Forelimb muscle (tissue), 1 donor: ENCODE data around the gene WSCD2. TPM values are rescaled to one million over a fixed set of nuclear protein-coding genes. Genes with fewer than 3 reads are reported as not detected.

Experiments
- DNase-seq: peaks from one replicate; pipeline ENCODE4 v3.0.0-alpha.2; 2013; ENCODE audit warnings: low read depth
- polyA plus RNA-seq: library from polyadenylated mRNA; unstranded; fragments of 120-200 nt; gene quantifications from one replicate; pipeline ENCODE4 v1.2.1, GENCODE V29; 2013; ENCODE audit not compliant: insufficient read length

The WSCD2 gene
- 1.9 TPM for polyA plus RNA-seq

GRCh38 chr12:108129017-108129812 lies at the start of gene WSCD2:
TSS of gene WSCD2 (plus strand) at chr12:108129288. CDS start at chr12:108195833, 66,545 bp downstream.
- no peak for DNase-seq

DNA sequence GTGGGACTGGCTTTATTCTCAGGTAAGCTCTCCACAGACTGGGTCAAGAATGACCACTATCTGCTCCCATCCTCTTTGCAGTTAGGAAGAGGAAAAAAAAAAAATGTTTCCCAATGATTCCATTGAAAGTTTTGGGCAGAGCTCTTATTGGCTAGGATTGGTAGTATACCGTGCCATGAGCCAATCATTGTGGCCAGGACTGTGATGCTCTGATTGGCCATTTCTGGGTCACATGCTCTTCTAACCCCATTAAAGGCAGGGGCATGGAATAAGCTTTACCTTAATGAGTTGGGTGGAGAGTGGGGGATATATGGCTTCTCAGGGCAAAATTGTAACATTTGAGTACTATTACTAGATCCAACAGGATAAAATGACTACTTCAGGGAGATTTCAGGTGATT lies 49.4 kb upstream of the WSCD2 start:
- DNase-seq: no peak

DNA sequence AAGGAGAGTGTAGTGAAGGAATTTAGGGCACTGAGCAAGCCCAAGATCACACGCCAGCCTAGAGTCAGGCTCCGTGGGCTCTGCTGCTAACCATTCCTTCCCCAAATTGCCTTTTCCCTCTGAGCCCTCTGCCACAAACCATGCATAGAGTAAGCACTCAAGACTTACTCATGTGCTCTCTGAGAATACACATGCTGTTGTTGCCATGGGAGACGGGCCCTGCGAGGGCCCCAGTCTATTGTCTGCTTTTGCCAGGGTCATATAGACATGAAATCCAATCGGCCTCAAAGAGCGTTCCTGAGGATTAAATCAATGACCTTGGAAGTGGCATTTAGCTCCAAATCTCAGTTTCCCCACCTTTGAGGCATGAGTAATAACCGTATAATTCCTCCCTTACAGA lies 48.7 kb upstream of the WSCD2 start:
- DNase-seq: no peak

- no peak for DNase-seq
These were observed 46.6 kb upstream of the WSCD2 start for GRCh38 chr12:108082485-108082884.

- no peak for DNase-seq
These were observed 41.2 kb upstream of the WSCD2 start for GRCh38 chr12:108087900-108088299.

DNA sequence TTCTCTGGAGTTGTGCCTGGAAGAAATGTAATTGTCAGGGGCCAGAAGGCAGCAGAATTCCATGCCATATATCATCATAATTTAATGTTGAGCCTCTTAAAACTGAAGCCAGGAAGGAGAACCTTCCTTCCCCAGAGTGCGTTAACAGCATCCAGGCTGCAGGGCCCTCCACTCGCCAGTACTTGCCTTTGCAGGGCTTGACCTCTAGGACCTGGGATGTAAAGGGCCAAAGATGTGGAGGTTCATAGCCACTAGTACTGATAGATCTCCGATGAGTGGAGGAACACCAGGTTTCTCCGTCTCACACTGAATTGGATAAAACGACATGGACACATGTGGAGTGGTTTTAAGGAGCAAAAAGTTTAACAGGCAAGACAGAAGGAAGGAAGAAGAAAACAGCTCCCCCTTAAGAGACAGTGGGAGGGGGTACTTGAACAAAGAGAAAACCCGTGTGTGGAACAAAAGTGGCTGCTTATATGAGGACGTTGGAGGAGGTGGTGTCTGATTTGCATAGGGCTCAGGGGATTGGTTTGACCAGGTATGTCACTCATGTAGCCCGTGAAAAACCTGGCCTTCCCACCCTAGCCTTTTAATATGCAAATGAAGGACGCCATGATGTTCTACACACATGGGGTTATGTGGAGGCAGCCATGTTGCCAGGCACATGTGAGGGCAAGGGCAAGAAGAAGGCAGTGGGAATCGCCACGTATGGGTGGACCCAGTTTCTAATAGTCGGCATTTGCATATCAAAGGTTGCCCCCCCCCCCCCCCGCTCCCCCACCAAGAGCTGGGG lies 38.8 kb upstream of the WSCD2 start:
- DNase-seq: no peak

- peak; percentile 87 for DNase-seq
These were observed 38.0 kb upstream of the WSCD2 start for GRCh38 chr12:108090932-108091678.

DNA sequence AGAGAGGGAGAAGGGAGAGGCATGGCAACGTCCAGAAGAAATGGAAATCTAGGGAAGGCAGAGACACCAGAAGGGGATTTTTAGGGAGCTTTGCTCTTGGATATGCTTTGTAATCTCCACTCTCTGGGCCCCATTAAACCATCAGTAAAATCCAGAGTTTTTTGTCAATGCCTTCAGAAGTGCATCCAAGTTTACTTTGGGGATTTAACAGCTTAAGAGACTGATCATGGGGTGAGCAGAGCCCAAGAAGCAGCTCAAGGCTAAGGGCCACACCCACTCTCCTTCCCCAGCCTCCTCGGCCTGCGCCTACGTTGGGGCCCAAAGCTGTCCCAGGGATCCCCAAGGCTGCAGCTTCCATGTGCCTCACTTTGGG lies 37.4 kb upstream of the WSCD2 start:
- no peak for DNase-seq

DNA sequence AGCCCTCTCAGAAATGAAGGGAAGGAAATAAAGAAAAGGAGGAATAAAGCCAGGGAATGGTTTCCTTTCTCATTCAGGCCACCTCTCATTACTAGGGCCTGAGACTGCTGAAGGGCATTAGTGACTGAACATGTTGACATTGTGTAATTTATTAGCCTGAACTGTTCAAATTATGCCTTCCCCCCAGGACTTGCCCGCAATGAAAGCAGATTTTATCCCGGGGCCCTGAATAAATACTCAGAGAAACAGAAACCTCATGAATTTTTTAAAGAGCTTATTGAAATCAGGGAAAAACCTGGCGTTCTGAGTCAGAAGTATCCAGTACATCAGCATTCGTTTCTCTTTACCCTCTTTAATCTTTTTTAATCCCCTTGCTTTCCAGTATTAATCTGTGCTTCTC lies 35.9 kb upstream of the WSCD2 start:
- DNase-seq: no peak

- DNase-seq: no peak
These were observed 34.9 kb upstream of the WSCD2 start for GRCh38 chr12:108094056-108094649.

DNA sequence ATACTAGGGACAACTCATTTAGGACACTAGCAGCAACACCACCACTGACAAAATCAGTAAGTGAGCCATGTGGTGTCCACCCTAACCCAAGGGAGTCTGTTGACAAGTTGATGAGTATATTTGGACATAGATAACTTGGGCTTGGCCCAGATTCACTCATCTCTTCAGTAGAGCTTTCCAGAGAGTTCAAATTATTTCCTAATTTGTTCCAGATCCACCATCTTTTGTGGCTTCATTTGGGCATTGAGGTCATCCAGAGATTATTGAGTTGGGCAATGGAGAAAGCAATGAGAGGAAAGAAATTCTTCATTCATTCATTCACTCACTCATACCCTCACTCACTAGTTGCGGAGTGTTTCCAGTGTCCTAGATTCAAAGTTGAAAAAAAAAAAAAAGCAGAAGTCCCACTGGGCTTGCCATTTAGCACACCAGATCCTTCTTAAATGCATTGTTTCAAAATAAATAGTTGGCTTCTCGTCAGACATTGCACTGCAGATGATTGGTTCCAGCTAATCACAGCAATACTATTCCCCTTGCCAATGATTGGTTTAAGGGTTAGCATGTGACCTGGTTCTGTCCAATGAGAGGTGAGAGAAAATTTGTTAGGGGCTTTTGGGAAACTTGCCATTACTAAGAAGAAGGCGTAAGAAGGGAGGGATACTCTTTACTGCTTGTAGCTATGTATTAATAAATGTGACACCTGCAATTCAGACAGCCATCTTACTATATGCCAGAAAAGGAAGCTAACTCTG lies 31.8 kb upstream of the WSCD2 start:
- no peak for DNase-seq

- DNase-seq: no peak
These were observed 30.7 kb upstream of the WSCD2 start for GRCh38 chr12:108098374-108098773.

DNA sequence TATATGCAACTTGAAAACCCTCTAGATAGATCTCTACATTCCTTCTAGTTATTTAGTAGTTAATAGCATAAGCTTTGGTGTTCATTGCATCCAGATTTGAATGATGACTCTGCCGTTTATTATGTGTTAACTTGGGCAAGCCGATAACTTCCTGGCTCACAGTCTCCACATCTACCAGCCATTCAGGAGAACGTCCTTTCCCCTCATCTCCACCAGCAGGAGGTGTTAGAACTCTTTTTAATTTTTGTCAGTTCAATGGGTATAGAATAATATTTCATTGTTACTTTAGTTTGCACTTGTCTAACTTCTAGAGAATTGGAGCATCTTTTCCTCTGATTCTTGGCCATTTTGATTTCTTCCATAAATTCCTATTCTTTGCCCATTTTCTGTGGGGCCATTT lies 30.0 kb upstream of the WSCD2 start:
- no peak for DNase-seq

GRCh38 chr12:108099778-108100489 lies 29.2 kb upstream of the WSCD2 start:
- no peak for DNase-seq

DNA sequence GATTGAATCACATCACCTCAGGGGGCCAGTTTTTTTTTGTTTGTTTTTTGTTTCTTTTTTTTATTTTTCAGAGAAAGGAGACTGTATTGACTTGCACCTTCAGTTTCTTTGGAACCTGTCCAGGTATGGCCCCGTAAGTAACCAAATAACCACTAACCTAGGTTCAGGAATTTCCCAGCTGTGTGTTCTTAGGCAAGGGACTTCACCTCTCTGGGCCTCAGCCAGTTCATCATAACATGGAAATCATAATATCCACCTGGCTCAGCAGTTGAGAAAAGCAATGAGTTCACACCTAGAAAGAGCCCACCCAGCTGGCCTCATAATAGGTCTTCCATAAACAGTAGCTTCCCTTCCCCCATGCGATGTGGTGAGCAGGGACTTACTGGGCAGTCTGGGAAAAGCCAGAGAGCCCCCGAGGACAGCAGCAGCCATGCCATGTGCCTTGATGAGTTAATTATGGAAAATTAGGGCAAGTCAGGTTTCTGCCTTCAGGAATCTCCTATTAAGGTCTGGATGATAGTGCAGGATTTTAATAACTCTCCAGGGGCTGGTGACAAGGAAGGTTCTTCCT lies 27.4 kb upstream of the WSCD2 start:
- no peak for DNase-seq

DNA sequence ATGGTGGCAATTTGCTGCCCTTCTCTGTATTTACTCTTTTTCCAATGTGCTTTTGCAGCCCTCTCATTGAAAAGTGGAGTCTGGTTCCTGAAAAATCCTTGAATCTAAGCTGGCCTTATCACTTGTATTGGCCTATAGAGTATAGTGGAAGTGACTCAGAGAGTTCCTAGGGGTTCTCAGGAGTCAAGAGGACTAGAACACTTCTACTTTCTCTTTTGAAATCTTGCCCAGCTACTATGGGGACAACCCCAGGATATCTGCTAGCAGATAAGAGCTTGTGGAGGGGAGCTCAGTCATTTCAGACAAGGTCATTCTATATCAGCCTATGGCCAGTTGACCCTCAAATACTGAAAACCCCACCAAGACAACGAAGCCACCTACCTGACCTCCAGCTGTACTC lies 26.7 kb upstream of the WSCD2 start:
- no peak for DNase-seq

GRCh38 chr12:108103087-108103486 lies 26.0 kb upstream of the WSCD2 start:
- no peak for DNase-seq

DNA sequence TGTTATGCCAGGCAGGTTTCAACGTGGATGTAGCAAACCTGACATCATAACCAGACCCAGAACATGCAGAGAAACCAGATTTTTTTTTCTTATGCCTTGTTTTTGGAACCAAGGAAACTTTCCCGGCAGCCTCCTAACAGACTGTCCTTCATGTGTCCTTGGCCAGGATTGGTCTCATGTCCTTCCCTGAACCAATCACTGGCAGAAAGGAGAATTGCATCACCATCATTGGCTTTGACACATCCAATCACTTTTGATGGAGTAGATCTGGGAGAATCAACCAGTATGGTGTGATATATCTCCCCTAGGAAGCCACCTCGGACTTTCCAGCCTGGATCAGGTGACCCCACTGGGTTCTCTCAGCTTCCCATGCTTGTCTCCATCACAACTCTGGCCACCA lies 25.6 kb upstream of the WSCD2 start:
- no peak for DNase-seq

GRCh38 chr12:108104657-108105056 lies 24.4 kb upstream of the WSCD2 start:
- no peak for DNase-seq

DNA sequence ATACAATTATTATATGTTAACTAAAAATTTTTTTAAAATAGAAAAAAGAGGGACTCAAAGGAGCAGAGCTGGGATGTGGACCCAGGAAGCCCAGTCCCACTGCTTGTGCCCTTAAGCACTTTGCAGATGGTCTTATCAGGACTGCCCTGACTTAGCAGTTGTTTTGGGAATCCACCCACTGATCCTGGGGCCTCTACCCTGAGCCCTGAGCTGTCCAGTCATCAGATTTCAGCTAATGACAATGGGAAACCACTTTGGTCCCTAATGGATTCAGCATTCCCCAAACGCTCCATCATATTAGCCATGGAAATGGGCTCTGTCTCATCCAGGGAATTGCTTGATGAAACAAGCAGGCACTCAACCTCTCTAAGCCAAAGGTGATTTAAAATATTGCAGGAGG lies 22.5 kb upstream of the WSCD2 start:
- no peak for DNase-seq
